Hepatic stellate cell (primary cell): ENCODE measurements around the gene DNAI4.
"Not testable (repeated sequence)": the region's sequence is repeated elsewhere in the genome, so short reads cannot be mapped to it uniquely, and the experiment has no call there.

Experiments
- DNase-seq: peaks from one replicate; pipeline ENCODE4 v3.0.0; 2011; ENCODE audit warnings: low spot score

DNAI4 gene, protein sequence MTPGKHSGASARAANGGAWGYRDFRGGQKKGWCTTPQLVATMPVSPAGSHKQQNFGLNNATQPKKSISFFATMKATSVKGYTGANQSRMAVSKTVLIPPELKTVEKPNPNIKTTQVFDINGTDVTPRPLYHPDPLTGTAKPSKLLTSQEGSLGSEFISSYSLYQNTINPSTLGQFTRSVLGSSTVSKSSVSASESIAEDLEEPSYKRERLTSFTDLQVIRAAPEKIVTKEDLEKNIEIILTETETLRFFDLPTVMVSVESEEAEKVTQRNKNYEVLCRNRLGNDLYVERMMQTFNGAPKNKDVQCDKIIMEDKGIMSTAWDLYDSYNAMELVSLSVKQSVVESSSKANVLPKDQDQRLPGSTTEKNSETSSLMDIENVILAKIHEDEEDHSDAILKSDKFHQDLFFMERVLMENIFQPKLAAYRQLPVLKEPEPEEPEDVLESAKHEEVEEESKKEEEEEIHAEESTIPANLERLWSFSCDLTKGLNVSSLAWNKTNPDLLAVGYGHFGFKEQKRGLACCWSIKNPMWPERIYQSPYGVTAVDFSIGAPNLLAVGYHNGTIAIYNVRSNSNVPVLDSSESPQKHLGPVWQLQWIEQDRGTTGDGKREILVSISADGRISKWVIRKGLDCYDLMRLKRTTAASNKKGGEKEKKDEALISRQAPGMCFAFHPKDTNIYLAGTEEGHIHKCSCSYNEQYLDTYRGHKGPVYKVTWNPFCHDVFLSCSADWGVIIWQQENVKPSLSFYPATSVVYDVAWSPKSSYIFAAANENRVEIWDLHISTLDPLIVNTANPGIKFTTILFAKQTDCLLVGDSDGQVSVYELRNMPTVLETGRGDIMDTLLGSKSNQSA

DNA sequence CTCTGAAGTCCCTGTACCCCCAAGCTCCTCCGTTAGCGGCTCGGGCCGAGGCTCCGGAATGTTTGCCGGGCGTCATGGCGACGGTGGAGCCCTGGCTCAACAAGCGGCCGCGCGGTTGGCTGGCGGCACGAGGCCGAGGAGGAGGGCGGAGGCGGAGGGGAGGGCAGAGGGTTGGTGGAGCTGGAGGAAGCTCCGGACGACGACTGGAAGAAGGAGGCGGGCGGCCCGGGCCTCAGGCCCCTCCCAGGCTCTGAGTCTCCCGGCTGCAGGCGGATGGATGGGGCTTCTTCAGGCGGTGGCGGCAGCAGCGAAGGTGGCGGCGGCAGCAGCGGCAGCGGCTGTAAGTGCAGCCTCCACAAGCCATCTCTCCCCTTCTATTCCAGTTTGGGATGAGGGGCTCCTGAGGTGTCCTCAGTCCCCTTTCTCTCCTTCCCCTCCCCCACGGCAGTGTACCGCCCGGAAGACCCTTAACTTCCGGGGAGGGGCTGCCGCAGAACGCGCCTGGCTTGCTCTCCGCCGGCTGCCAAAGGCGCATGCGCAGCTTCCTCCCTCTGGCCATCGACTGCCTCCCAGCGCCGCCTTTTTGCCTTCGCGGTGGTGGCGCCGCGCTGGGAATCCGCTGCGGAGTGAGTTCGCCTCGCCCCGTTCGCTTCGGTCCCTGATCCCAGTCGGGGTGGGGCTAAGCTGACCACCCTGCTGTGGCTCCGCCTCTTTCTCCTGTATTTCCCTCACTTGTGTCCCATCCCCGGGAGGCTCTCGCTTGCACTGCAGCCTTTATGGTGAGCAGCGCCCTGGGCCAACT, at the start of gene DNAI4, which contains the start of gene MIER1:
DNAI4 (minus strand) TSS at position 101 of the 802 bp plus-strand sequence; CDS start at position 76, 25 bp downstream.
MIER1 (plus strand) TSS at position 235 of the 802 bp plus-strand sequence; CDS start at position 274, 39 bp downstream.
- peak; percentile 99 for DNase-seq

DNA sequence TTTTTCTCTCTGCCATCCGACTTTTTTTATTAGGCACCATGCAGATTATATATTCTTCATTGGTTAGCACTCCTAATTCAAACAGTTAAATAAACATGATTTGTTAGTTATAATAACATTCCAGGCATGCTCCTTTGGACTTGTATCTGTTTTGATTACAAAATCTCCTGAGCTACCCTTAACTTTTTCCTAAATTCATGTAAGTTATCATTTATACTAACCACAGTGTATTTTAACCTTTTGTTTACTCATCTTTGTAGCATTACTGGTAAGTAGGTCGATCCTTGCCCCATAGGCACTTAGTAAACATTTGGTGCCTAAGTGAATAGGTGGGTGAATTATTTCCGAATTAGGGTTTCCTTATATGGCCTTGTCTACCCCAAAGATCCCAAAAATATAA, 43.9 kb upstream of the DNAI4 start:
- no peak for DNase-seq

DNA sequence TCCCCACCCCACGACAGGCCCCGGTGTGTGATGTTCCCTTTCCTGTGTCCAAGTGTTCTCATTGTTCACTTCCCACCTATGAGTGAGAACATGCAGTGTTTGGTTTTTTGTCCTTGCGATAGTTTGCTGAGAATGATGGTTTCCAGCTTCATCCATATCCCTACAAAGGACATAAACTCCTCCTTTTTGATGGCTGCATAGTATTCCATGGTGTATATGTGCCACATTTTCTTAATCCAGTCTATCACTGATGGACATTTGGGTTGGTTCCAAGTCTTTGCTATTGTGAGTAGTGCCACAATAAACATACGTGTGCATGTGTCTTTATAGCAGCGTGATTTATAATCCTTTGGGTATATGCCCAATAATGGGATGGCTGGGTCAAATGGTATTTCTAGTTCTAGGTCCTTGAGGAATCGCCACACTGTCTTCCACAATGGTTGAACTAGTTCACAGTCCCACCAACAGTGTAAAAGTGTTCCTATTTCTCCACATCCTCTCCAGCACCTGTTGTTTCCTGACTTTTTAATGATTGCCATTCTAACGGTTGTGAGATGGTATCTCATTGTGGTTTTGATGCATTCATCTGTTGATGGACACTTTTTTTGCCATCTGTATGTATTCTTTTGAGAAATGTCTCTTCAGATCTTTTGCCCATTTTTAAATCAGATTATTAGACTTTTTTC, 41.7 kb upstream of the DNAI4 start:
- not testable (repeated sequence) for DNase-seq

DNA sequence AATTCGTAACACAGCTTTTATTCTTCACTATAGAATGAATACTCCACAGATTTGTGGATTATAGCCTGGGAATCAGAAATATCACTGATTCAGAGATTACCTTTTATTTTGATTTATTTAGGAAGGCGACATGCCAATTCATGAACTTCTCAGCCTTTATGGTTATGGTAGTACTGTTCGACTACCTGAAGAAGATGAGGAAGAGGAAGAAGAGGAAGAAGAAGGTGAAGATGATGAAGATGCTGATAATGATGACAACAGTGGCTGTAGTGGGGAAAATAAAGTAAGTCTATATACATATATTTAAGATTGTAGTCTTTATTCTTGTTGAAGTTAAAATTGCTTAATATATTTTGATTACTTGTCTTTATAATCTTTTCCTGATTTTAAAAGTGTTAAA, 33.3 kb upstream of the DNAI4 start:
- DNase-seq: no peak

DNA sequence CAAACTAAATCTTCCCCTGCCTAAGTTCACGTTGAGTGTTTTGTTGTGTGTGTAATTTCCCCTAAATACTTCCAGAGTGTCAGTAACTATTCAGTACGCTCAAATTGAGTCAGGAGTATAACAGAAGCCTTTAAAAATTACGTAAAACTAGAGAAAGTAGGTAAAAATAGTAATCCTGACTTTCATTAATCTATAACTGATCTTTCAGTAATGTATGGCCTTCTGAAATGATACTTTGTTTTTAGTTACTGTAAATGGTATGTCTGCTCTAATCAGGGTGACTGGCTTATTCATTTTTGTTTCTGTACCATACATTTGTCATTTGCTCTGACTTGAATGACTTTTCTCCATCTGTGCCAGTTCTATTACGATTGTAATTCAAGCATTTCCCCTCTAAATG, 29.6 kb upstream of the DNAI4 start:
- no peak for DNase-seq

DNA sequence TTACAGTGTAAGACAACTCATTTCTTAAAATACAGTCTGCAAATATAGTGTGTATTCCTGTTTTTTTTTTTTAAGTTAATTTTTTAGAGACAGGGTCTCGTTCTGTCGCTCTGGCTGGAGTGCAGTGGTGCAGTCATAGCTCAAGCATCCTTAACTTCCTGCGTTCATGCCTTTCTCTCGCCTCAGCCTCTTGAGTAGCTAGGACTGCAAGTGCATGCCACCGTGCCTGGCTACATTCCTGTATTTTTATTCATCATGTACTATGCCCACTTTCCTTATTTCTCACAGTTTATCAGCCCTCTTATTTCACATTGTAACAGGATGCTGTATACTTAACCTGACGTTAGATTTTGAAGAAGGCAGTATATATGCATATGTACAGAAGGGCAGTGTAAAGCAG, 26.9 kb upstream of the DNAI4 start:
- no peak for DNase-seq

DNA sequence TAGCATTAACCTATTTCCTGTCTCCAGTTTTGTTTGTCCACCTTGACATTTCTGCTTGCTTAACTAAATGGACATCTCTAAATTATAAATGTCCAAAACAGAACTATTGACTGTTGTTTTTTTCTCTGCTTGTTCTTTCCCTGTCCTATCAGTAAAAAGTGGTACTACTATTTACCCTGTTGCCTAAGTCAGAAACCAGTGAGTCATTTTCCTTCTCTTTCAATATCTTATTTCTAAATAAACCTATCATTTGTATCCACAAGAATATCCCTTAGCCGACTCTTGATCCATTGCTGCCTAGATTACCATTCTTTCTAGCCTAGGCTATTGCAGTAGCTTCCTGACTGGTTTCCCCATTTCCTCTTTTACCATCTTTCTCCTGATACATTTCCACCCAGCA, 22.6 kb upstream of the DNAI4 start:
- no peak for DNase-seq

DNA sequence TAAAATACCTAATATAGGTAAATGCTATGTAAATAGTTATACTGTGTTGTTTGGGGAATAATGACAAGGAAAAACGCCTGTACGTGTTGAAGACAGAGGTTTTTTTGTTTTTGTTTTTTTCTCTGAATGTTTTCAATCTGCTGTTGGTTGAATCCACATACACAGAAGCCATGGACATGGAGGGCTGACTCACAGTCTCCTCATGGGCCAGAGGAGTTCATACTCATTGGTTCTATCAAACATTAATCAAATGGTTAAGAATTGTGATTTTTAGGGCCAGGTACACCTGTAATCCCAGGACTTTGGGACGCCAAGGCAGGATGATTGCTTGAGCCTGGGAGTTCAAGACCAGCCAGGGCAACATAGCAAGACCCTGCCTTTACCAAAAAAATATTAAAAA, 20.7 kb upstream of the DNAI4 start:
- no peak for DNase-seq

DNA sequence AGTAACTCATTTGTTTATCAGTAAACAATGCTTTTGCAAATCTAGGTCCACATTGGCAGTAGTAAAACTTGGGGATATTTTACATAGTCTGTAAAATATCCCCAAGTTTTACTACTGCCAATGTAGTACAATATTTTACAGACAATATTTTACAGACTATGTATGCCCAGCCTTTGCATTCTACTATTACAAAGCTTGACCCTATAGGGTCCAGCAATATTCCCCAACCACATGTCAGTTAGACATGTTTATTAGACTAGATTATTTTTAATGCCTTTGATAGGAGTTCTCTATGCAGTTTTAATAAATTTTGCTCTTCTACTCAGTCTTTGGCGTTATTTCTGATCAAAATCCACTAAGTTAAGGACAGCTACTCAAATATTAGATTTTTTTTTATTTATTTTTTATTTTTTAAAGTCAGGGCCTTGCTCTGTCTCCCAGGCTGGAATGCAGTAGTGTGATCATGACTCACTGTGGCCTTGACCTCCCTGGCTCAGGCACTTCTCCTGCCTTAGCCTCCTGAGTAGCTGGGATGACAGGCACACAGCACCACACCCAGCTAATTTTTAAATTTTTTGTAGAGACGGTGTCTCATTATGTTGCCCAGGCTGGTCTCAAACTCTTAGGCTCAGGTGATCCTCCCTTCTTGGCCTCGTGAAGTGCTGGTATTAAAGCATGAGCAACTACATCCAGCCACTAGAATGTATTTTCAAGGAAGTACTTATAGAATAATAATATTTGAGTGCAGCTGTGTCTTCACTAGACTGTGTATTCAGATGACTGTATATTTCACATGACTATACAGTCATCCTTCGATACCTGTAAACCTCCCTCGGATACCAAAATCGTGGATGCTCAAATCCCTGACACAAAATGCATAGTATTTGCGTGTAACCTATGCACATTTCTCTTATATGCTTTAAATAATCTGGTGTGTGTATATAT, 19.9 kb upstream of the DNAI4 start:
- DNase-seq: no peak

DNA sequence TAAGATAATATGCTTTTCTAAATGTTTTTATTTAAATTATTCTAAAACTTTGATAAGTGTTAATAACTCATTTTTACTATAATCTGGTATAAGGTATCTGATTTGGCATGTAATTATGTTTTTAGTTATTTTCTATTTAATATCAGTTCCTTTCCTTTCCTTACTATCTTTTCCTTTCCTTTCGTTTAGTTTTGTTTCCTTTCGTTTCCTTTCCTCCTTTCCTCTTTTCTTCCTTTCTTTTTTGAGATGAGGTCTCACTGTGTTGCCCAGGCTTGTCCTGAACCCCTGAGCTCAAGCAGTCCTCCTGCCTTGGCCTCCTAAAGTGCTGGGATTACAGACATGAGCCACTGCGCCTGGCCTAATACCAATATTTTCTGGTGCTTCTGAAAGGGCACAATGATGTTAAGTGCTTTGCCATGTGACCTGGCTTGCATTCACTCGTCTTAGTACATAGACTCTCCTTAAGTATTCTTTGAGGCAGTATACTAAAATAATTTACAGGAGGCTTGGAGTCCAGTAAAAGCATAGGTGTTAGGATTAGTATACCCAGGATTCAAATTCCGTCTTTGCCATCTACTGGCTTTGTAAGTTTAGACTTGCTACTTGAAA, 18.8 kb upstream of the DNAI4 start:
- DNase-seq: no peak

DNA sequence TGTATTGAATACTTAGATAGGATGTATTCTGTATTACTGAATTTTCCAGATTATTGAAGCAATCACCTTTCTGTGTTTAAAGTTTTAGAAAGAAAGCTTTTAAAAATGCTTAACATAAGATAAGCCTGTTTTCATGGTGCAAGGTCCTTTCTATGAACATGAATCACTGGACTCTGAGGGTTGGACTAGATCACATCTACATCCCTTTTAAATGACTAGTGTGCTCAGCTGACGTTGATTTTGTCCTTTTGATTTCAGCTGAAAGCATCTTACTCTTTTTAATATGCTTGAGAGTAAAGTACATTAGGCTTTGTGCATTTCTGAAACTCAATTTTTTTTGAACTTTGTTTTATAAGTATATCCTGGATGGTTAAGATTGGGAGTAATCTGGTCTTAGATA, 16.3 kb upstream of the DNAI4 start:
- DNase-seq: no peak

DNA sequence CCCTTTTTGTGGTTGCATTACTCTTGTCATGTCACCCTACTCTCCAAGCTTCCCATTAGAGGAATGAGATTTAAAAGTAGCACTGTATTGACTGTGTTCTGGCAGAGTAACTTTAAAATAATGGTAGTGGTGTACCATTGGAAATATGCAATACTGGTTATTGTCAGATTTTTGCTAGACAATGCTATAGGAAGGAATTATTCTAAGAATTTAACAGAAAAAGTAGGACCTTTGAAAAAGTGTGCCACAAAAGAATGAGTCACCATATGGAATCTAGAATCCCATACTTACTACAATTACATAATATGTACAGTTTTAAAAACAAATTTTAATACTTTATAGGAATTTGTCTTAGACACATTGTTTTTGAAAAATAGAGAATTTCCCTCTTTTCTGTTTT, 14.0 kb upstream of the DNAI4 start:
- DNase-seq: no peak

DNA sequence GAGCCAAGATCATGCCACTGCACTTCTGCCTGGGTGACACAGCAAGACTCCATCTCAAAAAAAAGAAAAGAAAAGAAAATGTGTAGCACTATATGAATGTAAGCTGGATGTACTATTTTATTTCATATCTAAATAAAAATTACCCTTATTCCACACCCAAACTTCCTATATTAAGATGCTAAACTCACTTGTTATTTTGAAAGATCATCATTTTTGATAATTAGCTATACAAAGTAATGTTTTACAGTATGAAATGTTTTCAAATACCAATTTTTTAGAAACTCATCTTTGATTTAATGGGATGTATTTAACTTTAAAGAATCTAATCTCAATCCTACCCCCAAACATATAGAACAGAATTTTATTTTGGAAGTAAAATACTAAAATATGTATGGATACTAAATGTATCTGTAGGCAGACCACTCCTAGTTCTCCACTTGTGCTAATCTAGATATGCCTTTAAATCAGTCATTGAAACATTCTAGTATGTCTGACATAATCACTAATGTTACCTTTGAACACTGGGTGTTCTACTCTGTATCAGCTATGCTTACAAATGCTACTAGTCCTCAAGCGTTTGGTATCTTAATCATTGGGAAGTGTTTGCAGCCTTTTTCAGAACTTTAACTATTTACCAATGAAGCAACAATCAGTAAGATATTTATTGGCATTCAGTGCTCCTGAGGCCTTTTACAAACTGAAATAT, 13.0 kb upstream of the DNAI4 start:
- DNase-seq: no peak

DNA sequence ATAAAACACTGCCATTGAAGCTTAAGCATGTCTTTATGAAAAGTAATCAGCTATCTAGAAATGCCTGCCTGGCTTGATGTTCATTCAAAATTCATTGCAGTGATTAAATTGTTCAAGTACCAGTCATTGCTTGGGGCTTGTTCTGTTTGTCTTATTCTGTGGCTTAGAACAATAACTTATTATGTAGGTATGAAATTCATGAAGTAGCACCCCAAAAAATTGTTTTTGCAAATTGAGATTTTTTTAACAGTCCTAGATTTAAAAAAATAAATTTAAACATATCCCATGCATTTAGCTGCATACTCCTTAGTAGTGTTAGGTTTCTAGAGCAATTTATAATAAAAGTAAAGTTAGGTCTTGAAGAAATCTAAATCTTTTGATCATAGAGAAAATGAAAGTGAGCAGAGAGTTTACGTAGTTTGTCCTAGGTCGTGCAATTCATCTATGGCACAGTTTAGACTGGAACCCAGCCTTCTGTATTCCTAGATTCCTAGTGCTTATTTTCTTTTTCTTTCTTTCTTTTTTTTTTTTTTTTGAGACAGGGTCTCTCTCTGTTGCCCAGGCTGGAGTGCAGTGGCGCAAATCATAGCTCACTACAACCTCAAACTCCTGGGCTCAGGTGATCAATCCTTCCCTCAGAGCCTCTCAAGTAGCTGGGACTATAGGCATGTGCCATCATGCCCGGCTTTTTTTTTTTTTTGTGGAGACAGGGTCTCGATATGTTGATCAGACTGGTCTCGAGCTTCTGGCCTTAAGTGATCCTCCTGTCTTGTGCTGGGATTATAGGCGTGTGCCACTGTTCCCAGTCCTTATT, 9.4 kb upstream of the DNAI4 start:
- DNase-seq: no peak

DNA sequence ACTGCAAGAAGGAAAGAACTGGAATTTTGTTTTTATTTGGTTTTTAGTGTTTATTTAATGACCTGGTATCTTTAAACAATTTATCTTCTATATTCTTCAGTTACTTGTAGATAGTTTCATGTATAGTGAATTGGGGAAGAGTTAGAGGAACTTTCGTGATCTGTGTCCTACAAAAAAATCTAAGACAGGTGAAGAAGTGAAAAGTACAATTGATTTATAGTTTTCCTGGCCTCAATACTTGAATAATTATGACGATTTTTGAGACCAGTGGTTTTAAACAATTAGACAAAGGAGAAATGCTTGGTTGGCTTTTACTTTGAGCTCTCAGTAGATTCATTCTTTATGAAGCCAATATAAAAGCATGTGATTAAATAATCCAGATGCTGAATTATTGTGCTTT, 7.6 kb upstream of the DNAI4 start:
- DNase-seq: no peak

DNA sequence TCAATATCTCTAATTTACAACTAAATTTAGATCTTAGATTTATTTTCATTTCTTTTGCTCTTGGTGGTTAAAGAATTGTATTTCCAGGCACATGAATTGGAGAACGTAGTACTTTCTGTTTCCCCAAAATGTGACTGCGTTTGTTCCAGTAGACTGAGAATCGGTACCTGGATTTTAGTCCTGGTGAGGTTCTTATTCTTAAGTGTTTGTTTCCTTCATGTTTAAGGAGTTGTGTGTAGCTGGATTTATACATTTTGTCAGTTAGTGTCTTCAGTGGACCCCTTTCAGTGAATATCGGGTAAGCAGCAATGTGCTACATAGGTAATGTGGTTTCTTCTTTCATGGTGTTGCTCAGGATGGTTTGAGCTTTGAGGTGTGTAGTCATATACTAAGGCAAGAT, 6.9 kb upstream of the DNAI4 start:
- no peak for DNase-seq

DNA sequence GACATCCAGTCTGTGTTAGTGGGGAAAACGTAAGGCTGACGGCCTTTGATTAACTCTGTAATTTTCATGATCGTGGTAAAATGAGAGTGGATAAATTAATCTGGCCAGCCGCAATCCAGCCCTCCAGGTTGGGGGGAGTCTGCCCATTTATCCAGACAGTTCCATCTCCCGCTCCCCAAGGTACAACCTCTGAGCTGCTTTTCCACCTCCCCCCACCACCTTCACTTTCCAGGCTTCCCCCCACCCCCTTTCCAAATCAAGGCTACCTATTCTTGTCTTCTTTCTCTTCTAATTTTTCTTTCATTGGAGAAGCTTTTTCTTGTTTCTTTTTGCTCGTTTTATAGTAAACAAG, 6.1 kb upstream of the DNAI4 start:
- no peak for DNase-seq

DNA sequence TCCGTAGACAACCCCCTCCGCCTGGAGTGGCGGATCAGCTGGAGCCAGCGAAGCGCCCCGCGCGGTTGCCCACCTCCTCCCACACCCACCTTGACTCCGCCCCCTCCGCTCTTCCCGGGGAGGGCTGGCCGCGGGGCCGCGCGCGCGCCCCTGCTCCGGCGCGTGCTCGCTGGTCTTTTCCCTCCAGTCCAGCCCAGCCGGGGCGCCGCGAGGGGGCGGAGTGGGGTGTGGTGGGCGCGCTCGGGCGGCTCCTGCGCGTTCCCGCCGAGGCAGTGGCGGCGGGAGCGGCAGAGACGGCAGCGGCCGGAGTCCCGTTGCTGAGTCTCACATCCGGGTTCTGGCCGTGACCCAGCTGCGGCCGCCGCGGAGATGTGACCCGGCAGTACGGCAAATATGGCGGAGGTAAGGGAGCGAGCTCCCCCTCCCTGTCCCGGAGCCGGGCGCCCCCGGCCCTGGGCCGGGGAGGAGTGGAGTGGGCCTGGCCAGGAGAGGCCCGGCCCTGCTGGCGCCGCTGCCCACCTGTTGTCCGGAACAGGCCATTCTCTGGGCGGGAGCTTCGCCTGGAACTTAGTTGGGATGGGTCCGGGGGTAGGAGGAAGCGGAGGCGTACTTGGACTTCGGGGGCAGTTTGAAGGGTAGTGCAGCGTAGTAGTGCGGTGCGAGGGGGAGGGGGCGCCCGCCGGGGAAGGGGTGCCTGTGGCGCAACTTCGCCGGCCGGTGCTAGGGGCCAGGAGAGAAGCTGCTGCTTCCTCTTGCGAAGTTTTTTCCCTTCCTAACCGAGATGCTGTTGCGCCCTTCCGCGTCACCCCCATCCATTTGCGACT, 5.6 kb upstream of the DNAI4 start:
- DNase-seq: peak; percentile 89
